SK-MEL-5 (cell line): Measurements from ENCODE around the gene RTP3. TPM values are rescaled to one million over a fixed set of nuclear protein-coding genes. Genes with fewer than 3 reads are reported as not detected.
"Not testable (repeated sequence)": the region's sequence is repeated elsewhere in the genome, so short reads cannot be mapped to it uniquely, and the experiment has no call there.

Experiments used
- DNase-seq: peaks from one replicate; pipeline ENCODE4 v3.0.0-alpha.2; 2016; ENCODE audit warnings: low read depth, low spot score
- in situ Hi-C: cut with HindIII; loops from 2 replicates; pipeline ENCODE4 v1.10.0; 2016; ENCODE audit warnings: low sequenced_read_pairs, high pct_unique_total_duplicates, low pct_unique_long_range_greater_than_20kb
- total RNA-seq: library from RNA; depleted of rRNA; stranded (reverse); fragments of >200 nt; shearing (Covaris generic); gene quantifications from 2 replicates; pipeline ENCODE4 v1.2.3, GENCODE V29; 2014

The RTP3 gene
- total RNA-seq, 1 experiment from 2014 or later: not detected

DNA sequence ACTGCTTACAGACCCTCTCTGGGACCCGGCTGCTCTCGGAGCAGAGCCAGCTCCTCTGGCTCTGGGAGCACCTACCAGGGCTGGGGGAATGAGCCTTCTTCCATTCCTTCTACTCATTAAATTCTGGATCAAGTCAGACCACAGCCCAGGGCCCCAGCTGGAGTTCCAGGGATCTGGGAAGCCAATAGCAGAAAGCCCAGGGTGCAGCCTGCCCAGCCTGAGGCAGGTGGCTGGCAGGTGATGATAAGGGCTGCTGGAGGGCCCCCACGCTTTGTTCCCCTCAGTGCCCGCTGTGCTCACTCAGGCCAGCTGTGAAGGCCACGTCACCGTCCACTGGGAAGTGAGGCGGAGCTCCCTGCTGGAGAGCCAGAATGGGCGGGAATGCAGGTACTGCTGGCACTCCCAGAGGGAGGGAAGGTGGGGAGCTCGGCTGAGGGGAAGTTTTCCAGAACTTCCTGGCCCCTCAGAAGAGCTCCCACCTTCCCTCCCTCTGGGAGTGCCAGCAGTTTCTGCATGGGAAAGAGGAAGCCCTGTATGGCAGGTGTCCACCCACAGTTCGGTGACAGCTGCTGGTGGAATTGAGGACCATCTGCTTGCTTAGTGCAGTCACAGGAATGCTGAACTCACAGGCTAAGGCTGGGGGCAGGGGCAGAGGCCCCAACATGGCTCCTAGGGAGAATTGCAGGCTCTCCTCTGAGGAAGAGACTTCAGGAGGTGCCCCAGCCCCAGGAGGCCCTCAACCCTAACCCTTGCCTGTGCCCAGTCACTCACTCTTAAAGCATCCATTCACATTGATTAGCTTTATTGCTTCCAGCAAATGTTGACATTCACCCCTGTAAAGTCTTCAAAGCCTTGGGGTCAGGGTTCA, 12.6 kb upstream of the RTP3 start:
- DNase-seq: no peak
- in situ Hi-C loops: no loop called here

DNA sequence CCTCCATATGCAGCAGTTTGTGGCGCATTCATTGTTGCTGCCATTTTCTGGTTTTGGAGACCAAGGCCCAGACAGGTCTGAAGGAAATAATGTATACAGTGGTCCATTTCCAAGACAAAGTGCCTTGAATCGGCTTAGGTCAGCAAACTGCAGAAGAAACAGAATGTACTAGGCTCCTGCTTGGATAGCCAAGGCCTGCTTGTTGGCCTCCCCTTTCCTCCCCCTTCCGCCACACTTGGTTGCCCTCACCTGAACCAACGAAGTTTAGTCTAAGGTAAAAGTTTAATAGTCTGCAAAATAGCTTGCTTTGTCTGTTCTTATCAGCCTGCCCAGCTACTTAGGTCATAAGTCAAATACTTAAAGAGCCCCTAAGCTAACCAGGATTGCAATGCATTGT, 12.0 kb upstream of the RTP3 start:
- in situ Hi-C loops: no loop called here

DNA sequence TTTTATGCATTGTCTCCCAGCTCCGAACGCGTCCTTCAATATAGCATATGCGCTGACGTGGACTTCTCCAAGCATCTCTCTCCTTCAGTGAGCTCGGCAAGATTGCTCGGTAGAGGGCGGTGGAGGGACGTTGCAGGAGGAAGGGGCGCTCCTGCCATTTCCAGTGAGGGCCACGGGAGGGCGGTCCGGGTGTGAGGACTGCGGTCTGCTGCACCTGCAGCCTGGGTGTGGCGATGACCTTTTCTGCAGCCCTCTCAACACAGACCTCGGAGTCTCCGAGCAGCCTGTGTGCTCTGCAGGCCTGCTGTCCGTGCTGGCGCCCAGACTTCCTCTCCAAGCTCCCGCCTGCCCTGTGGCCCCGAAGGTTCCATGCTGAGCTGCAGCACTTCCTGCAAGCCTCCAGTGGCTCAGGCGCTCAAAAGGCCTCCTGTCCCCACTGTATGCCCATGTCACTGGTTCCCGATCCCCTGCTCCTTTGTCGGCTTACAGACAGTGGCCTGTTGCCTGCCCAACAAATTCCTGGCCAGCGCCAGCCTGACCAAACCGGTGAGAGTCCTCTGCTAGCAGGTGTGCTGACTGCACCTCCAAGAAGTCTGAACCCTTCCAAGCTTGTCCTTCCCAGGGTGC, 8.9 kb upstream of the RTP3 start:
- in situ Hi-C loops: no loop called here
- DNase-seq: peak; percentile 91

More for the DNA sequence above, 12.0 kb upstream of the RTP3 start:
- no peak for DNase-seq

DNA sequence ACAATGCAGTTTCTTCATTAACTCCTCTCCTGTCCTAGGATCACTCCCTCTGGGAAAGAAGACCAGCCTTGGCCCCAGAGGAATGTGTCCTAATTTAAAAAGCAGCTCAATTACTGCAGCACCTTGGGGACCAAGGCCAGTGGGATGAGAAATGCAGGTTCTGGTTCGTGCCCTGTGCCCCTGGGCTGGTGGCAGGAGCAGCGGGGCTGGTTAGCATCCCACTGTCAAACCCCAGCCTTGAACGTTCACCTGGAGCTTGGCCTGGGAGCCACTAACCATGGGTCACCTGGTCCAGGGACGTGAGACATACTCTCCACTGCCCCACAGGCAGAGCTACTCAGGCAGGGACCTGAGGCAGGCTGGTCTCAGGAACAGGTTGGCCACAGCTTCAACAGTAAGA, 8.4 kb upstream of the RTP3 start:
- DNase-seq: no peak
- in situ Hi-C loops: no loop called here

DNA sequence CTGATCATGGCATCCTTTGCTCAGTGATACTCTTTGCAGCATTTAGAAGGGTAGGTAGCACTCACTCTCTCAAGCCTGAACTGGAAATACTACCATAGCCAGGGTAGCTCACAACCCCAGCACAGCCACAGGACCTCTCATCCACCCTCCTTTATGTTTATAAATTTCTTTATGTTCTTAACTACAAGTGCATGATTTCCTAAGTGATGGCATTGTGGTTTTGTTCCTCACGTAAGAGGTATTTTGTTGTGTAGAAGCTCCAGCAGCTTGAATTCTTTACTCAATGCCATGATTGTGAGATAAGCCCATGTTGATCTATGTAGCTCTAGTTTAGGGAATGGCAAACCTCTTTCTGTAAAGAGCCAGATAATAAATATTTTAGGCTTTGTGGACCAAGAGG, 7.9 kb upstream of the RTP3 start:
- in situ Hi-C loops: no loop called here
- no peak for DNase-seq

DNA sequence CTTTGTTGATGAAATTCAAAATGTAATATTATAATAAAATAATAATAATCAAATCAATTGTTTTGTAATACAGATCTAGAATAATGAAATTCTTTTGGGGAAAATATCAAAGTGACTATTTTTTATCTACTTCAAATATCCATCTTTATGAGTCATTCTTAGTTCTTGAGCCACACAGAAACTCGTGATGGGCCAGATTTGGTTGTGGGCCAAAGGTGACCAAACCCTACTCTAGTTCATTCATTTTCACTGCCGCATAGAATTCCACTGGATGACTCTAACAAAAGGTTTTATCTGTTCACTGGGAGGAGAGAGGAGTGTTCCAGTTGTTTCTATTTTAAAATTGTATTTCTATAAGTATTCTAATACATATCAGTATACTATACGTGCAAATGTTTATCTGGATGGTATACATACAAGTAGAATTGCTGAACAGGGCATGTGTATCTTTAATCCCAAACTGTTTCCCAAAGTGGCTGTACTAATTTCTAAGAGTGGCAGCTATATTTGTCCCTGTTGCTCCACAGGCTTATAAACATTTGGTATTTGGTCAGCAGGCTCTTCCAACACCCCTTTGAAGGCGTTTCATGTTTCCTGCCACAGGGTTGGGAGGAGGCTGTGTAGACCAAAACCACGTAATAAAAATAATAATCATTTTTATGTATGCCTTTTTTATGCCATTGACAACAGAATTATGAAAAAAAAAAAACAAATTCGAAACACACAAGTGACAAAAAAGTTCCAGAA, 7.3 kb upstream of the RTP3 start:
- no peak for DNase-seq
- in situ Hi-C loops: no loop called here

DNA sequence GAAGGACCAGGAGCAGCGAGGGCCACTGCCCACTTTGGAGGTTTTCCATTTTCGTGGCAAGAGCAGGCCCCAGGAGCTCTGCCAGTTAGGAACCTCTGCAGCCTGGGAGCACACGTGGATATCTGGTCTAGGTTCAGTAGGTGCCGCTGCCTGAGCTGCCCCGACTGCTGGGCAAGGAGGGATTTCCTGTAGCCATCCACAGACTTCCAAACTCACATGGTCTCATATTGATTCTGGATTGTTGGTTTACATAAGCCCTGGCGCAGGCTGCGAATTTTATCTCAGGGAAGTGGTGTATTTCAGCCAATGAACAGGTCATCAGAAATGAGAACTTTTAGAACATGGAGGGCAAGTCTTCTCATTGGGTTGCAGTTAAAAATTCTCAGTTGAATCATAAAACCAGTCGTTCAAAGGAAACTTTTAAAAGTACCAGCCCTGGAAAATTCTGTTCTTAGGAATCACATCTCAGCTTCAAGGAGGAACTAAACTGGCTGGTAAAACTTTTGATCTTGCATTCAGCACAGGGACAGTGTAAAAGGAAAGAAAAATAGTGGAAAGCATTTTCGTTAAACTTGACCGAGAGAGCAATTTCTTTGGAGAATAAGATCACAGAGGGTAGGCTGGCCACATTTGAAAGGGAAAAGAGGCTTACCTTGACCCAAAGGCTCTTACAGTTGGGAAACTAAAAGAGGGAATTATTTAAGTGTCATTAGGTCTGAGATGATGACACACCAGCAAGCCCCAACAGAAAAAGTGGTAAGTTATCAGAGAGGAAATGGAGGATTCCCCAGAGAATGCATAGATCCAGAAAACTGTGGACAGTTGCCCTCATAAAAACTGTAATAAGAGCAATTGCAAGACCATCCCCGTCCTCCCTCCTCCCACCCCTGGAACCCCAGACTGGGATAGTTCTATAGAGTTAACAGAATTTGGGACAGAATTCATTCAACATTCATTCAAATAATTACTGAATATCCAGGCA, 6.4 kb upstream of the RTP3 start:
- no peak for DNase-seq
- in situ Hi-C loops: no loop called here

DNA sequence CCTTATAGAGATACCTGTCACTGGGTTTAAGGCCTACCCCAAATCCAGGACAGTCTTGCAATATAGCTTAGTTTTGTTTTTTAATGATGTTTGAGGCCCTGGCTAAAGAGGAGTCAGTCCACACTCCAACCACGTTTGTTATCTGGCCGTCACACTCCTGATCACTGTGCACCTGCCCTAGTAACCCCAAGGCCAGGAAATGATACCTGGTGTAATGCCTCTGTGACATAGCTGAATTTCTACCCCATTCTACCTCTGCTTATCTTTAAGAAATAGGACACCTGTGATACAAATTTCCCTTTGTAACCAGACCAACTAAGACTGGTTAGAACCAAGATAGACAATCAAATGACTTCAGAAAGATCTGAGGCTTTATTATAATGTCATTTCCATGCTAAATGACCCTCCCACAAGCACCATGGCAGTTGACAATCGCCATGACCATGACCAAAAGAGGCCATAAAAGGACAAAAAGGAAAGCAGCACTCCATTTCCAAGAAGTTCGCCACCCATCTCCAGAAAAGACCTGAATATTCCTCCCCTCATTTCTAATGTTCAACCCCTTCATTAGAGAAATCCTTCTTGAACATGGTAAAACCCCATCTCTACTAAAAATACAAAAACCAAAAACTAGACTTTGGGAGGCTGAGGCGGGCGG, 4.8 kb upstream of the RTP3 start:
- in situ Hi-C loops: no loop called here
- DNase-seq: no peak

DNA sequence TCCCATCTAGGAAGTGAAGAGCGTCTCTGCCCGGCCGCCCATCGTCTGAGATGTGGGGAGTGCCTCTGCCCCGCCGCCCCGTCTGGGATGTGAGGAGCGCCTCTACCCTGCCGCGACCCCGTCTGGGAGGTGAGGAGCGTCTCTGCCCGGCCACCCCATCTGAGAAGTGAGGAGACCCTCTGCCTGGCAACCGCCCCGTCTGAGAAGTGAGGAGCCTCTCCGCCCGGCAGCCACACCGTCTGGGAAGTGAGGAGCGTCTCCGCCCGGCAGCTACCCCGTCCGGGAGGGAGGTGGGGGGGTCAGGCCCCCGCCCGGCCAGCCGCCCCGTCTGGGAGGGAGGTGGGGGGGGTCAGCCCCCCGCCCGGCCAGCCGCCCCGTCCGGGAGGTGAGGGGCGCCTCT, 3.3 kb upstream of the RTP3 start:
- in situ Hi-C loops, DNase-seq: not testable (repeated sequence)

DNA sequence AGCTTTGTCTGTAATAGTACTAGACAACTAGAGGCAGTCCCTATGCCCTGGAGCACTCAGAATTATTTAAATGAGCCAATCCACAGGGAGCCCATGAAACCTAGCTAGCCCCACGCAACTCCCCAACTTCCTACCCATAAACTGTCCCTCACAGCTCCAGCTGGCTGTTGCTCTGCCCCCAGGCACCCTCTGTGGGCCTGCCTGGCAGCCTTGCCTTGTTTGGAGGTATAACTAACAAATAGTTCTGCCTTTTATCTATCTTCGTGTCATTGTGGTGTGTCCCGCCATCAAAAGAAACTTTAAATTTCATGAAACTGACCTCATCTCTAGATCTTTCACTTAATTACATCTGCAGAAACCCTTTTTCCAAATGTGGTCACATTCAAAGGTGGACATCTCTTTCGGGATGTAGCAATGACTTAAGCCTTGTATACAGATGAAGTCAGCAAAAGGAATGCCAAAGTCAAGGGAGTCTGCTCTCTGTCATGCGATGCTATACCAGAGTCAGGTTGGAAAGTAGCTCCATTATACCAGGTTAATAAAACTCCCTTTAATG, 1.8 kb upstream of the RTP3 start:
- in situ Hi-C loops: no loop called here

DNA sequence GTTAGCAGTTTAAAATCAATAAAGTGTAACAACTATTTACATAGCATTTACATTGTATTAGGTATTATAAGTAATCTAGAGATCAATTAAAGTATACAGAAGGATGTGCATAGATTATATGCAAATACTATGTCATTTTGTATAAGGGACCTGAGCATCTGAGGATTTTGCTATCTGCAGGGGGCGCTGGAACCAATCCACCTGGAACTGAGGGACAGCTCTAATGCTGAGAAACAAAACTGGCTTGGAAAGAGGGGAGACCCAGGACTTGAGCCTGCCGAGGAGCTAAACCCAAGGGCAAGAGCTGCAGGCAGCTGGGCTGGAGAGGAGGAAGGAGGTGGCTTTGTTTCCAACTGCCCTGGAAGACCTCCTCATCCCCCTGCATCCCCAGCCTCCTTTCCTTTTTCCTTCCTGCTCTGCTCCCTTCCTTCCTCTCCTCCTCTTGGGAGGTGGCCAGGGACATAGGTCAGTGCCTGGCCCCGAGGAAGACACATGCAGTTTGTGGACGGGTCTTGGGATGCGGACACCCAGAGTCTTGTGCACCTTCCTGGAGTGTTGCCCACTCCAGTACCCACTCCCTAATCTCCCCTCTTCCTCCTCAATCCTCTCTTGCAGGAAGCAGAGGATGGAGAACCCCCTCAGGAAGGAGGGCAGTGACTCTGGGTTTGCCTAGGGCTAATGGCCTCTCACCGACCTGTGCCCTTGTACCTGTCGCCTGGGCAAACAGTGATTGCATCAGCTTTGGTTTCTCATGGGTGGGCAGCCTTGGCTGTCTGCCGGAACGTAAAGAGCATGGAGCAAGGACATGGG, 825 bp upstream of the RTP3 start:
- DNase-seq: peak; percentile 44
- in situ Hi-C loops: no loop called here

More for the DNA sequence above, 1.8 kb upstream of the RTP3 start:
- no peak for DNase-seq

DNA sequence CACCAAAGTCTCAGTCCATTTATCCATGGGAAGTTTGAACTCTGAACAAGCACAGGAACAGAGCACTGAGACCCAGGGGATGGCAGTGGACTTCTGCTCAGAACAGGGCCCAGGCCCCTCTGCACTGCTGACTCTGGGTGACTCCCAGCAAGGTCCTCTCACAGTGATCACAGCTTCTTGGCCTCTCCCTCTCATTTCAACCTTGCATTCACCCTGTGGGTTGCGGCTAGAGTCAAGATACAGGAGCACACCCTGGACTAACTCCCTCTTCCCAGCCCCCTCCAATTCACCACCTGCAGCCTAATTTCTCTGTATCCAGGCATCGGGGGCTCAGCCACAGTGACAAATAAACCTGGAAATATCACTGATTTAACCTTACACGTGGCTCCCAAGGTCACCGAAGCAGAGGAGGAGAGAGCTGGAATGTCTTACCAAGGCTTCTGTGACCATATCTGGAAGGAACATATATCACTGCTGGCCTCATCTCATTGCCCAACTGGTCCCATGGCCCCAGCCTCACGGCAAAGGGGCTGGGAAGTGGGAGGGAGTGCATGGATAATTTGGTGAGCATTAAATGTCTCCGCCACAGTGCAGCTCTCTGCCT, 1.2 kb downstream of the RTP3 start:
- no peak for DNase-seq
- in situ Hi-C loops: no loop called here

DNA sequence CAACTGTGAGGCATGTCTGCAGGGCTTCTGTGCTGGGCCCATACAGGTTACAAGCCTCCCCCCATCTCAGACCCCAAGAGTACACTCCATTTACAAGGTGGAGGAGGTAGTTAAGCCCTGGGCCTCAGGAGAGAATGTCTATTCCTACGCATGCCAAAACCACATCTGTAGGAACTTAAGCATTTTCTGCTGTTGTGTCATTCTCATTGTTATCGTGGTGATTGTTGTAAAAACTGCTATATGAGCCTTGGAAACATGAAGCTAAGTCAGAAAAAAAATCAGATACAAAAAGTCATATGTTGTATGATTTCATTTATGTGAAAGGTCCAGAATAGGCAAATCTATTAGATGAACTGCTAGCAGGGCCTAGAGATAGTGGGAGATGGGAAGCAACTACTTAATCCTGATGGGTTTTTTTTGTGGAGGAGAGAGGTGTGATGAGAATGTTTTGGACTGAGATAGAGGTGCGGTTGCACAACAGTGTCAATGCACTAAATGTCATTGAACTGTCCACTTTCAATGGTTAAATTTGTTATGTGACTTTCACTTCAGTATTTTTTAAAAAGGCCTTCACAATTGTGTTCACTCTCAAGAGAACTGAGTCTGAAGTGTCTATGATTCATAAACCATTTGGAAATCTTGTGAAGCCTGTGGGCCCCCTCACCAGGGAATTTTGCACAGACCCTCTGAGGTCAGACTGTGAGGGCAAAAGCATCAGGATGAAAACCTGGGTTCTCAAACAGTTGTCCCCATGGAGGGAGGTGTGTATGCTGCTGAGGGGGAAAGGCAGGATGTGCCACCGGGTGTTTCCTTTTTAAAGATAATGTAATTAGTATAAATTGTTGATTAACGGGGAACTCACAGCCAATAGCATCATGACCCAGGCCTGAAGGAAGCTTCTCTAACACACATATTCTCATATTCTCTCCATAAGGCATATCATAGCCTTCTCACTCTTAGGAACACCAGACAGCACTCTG, 3.2 kb downstream of the RTP3 start:
- in situ Hi-C loops: no loop called here
- no peak for DNase-seq

DNA sequence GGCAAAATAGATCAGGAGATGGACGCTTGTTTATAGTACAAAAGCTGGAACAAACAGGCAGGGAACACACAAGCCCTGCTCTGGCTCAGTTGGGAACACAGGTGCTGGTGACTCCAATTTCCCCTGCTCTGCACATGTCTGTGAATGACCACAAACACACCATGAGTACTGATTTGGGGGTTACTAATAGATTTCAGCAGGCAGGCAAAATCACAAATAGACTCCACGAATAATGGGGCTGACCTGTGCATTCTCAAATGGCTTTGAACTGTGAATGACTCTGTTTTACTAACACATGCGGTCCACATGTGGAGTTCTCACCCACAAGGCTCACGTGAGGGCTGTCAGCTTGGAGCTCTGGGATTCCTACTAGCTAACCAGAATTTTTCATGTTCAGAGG, 3.9 kb downstream of the RTP3 start:
- in situ Hi-C loops: no loop called here
- no peak for DNase-seq
